GM21576 (cell line): ENCODE measurements around the gene SACM1L.

Experiments used
- ATAC-seq: cut with Tn5 transposase; IDR thresholded peaks from one replicate; pipeline ENCODE4 v1.9.1; 2021; ENCODE audit warnings: mild to moderate bottlenecking, moderate library complexity; ENCODE audit not compliant: unreplicated experiment

The SACM1L gene

GRCh38 chr3:45688882-45689786 lies at the start of gene SACM1L:
Gene SACM1L, plus strand, starts transcription at chr3:45689396. Its CDS starts 70 bp downstream, at chr3:45689466.
- peak; percentile 81 for ATAC-seq

- ATAC-seq = no peak
Measured at GRCh38 chr3:45640091-45640507, 49.1 kb upstream of the SACM1L start.

- no peak for ATAC-seq
Measured at GRCh38 chr3:45640724-45641361, 48.4 kb upstream of the SACM1L start.

GRCh38 chr3:45641756-45642155 lies 47.4 kb upstream of the SACM1L start:
- no peak for ATAC-seq

GRCh38 chr3:45642731-45643152 lies 46.5 kb upstream of the SACM1L start:
- ATAC-seq = no peak

GRCh38 chr3:45644063-45644790 lies 45.0 kb upstream of the SACM1L start:
- no peak for ATAC-seq

GRCh38 chr3:45644791-45645201 lies 44.4 kb upstream of the SACM1L start:
- ATAC-seq = no peak

GRCh38 chr3:45646051-45646585 lies 43.1 kb upstream of the SACM1L start:
- ATAC-seq = no peak

GRCh38 chr3:45647148-45647619 lies 42.0 kb upstream of the SACM1L start:
- no peak for ATAC-seq

GRCh38 chr3:45653205-45653604 lies 36.0 kb upstream of the SACM1L start:
- no peak for ATAC-seq

GRCh38 chr3:45654397-45654944 lies 34.7 kb upstream of the SACM1L start:
- no peak for ATAC-seq

- ATAC-seq = no peak
Measured at GRCh38 chr3:45655906-45656305, 33.3 kb upstream of the SACM1L start.

GRCh38 chr3:45656575-45657363 lies 32.4 kb upstream of the SACM1L start:
- peak; percentile 53 for ATAC-seq

- peak; percentile 72 for ATAC-seq
Measured at GRCh38 chr3:45657853-45658252, 31.3 kb upstream of the SACM1L start.

GRCh38 chr3:45659661-45660566 lies 29.3 kb upstream of the SACM1L start:
- ATAC-seq = no peak

GRCh38 chr3:45660567-45660901 lies 28.7 kb upstream of the SACM1L start:
- no peak for ATAC-seq

- ATAC-seq = peak; percentile 81
Measured at GRCh38 chr3:45664578-45664977, 24.6 kb upstream of the SACM1L start.

- no peak for ATAC-seq
Measured at GRCh38 chr3:45665101-45665572, 24.1 kb upstream of the SACM1L start.
